CD4-positive, alpha-beta T cell treated with Interleukin-21 for 1 hour (primary cell): ENCODE data around the gene FKBP5.
A peak's percentile ranks its signal among the peaks of the same experiment; 100 is the strongest.
"Not testable (repeated sequence)": the region's sequence is repeated elsewhere in the genome, so short reads cannot be mapped to it uniquely, and the experiment has no call there.

ENCODE experiments used
- DNase-seq: peaks from one replicate; pipeline ENCODE4 v3.0.0-alpha.2; 2020

FKBP5 gene

DNA sequence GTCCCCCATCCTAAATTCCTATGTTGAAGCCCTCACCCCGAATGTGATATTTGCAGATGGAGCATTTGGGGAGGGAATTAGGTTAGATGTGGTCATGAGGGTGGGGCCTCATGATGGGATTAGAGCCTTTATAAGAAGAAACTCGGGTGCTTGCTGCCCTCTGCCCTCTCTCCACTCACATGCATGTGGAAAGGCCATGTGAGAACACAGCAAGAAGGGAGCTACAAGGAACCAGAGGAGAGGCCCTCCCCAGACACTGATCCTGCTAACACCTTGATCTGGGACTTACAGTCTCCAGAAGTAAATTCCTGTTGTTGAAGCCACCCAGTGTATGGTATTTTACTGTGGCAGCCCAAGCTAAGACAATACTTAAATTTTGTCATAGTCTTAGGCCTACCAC, 106.4 kb downstream of the FKBP5 start:
- no peak for DNase-seq

DNA sequence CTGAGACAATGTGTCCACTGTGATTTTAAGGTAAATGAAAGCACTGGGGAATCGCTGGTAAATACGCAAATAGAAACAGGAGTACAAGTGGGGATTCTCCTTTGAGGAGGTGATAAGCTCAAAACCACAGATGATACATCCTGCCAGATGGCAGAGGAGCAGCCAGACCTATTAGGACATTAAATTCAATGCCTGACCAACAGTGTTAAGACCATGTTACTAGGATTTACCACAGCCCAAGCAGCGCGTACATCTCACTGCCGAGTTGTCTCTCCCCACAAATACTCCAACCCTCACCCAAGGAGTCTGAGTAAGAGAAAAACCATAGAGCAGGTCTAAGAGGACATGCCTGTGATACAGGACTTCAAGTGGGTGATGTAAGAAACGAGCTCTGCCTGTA, 107.1 kb downstream of the FKBP5 start:
- no peak for DNase-seq

DNA sequence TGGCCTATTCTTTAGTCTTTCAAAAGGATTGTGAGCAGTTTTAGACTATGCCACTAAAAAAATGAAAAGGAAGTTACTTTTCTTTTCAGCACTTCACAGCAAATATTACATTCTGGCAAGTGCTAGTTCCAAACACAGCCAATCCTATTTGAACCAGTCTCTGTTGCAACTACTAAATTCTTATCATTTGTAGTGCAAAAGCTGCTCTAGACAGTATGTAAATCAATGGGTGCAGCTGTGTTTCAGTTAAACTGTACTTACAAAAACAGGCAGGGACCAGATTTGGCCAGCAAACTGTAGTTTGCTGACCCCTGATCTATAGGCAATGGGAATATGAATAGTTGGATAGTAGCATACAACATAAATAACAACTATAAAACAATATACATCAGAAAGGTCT, 107.9 kb downstream of the FKBP5 start:
- no peak for DNase-seq

DNA sequence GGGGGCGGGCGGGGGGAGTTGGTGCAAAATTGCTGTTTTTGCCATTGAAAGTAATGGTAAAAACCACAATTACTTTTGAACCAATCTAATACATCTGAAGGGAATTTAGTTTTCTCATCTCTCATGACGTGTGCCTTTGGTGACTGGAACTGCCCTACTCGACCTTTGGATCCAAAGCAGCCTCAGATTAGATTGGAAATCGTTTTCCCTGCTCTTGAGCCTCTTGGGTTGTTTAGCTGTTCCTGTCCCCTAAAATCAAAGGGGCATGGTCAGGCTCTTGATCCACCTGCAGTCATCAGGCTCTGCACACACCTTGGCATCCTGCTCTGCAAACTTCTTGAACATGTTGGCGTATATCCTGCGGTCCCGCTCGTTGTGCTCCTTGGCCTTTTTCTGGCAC, 112.0 kb downstream of the FKBP5 start:
- DNase-seq = no peak

DNA sequence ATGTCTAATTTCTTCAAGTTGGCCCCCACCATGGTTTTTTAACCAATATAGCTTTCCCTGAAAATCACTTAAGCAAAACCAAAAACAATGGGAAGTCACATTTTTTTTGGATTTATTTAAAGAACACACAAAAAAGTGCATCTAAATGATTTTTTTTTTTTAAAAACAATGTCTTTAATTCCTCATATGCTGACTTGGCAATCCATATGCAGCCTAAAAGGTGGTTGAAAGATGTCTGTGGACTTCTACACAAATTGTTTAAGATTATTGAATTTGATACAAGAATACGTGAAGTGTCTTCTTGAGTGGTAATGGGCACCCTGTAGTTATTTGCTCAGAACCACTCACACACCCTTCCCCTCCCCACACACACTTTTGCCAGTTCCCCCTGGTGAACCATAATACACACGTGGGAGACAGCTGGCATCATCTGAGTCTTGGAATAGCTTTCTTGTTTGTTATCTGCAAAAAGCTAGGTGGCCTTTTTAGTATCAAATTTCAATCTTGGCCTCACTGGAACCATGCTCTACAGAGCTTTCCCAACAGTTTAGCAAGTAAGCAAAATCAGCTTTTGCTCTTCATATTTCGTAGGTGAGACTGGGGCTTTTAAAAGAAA, 115.1 kb downstream of the FKBP5 start:
- no peak for DNase-seq

DNA sequence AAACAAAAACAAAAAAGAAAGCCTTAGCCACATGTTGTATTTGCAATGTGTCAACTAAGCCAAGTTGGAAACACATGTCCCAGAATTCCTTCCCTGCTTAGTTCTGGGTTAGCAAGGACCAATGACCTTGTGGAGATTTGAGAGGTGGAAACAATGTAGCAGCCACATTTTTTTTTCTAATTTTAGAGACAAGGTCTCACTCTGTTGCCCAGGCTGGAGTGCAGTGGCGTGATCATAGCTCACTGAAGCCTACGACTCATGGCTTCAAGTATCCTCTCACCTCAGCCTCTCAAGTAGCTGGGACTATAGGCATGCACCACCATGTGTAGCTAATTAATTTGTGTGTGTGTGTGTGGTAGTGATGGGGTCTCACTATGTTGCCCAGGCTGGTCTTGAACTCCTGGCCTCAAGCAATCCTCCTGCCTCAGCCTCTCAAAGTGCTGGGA, 117.8 kb downstream of the FKBP5 start:
- not testable (repeated sequence) for DNase-seq

DNA sequence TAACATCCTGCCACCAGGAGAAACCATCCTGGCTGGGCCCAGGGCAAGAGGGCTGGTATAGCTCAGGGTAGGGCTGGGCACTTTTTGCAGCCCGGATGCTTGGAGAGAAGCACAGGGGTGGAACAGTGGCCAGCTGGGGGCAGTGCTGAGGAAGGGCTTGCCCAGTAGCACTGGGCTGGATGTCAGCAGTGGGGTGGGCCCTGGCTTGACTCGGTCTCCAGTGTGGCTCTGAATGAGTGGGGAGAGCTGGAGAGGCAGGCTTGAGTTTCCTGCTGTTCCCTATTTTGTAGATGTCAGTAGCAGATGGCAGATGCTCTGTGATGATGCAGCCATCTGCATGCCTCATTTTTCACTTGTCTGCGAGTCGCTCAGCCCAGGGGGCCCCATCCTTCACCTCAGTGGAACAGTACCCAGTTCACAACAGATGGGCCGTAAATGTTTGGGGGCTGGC, 119.7 kb downstream of the FKBP5 start:
- DNase-seq = peak; percentile 31

DNA sequence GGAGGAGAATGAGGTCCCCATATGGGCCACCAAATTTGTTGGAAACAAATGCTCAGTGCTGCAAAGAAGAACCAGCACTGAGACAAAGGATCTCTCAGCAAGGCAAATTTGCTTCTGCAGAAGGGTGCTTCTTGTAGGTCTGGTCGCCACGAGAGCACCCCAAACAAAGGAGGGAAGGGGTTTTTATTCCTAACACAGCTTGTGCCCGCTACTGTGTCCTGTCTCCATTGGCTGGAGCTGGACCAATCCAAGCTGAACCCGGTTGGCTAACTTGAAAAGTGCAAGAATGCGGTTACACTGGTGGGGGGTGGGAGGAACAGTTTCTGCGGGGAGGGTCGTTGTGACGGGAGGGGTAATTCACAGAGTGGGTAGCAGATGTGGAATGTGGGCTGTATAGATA, 121.9 kb downstream of the FKBP5 start:
- no peak for DNase-seq

DNA sequence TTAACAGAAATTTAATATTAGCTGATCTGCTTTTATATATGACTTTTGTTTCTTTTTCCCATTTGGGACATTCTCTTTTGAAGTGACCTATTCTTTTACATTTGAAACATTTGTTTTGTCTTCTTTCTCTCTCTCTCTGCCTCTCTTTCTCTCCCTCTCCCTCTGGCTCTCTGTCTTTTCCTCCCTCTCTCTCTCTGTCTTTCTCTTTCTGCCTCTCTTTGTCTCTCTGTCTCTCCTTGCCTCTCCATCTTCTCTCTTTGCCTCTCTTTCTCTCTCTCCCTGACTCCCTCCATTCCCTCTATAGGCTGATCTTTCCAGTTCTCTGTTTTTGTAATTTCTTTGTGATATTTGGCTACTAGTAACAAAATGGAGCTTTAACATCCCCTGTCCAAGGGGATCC, 124.0 kb downstream of the FKBP5 start:
- no peak for DNase-seq

DNA sequence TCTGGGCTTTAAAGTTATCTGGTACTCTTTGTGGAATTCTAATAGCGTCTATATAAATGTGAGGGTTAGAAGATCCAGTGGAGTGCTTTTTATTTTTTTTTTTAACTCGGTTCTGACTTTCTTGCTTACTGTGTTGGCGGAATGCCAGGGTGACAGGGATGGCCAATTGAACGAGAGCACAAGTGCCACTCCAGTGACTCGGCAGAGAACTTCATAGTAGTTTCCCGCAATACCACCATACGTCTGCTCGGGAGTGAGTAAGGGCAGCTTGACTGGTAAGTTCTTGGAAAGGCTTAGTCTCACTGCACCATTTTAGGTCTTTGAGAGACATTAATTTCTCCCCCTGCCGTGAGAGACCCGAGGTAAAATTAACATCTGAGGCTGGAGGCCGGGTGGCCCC, 126.7 kb downstream of the FKBP5 start:
- no peak for DNase-seq

DNA sequence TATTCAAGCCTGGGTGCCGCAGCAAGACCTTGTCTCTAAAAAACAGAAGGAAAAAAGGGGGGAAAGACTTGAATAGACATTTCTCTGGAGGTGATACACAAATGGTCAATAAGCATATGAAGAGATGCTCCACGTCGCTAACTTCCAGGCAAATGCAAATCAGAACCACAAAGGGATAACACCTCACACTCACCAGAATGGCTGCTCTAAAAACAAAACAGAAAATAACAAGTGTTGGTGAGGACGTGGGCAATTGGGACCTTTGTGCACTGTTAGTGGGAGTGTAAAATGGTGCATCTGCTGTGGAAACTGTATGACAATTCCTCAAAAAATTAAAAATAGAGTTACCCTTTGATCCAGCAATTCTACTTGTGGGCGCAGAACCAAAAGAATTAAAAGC, 127.6 kb downstream of the FKBP5 start:
- no peak for DNase-seq

DNA sequence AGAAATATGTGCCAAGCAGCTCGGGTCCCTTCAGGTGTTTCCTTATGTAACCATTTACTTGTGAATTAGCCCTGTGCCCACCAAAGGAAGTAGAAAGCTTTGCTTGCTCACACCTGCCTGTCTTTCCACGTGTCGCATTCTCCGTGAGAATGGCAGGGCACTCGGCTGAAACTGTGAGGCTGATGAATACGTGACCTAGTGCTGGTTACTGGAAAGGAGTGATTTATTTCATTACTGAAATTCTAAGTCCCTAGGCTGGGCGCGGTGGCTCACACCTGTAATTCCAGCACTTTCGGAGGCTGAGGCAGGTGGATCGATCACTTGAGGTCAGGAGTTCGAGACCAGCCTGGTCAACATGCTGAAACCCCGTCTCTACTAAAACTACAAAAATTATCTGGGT, 130.1 kb downstream of the FKBP5 start:
- DNase-seq = no peak

DNA sequence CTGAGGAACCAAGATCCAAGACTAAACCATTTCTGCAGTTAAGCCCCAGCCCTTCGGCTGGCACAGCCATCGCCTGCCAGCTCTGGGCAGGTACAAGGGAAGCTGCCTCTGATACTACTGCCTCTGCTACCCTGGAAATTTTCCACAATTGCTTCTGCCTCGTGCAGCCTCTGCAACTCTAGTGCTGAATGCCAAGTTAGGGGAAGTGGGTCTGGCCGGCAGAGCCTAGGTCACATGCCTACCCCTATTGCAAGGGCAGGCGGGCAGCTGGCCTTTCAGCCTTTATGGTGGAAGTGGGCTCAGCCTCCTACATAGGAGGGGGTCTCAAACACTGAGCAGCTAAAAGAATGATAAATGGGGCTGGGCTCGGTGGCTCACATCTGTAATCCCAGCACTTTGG, 131.5 kb downstream of the FKBP5 start:
- no peak for DNase-seq

DNA sequence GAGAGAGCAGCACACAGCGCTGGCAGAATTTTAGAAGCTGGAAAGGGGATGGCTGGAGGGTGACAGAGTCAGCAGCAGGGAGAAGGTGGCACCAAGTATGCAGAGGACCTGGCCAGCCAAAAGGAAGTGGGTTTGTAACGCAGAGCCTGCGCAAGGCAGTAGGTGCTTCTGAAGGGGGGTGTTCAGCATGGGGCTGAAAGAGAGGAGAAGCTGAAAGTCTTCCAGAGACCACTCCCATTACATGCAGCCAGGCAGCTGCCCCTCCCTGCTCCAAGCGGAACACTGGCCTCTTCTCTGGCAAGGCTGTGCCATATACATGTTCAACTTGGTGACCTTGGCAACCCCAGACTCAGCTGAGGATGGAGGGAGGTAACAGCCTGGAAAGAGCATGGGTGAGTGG, 133.9 kb downstream of the FKBP5 start:
- DNase-seq = no peak

DNA sequence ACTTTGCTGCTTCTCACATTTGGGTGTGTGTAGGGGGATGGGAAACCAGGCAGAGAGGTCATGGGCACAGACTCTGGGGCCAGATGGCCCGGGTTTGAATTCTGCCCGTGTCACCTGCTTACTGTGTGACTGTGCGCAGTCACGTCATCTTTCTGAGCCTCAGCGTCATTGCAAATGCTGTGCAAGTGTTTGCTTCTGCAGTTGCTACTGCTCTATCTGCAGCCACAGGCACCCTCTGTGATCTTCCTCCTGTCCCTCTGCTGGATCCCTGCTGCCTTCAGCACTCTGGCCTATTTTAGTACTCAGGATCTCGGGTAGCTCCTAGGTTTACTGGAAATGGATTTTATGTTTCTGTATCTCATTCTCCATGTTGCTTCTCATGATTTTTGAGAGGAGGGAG, 135.4 kb downstream of the FKBP5 start:
- no peak for DNase-seq

DNA sequence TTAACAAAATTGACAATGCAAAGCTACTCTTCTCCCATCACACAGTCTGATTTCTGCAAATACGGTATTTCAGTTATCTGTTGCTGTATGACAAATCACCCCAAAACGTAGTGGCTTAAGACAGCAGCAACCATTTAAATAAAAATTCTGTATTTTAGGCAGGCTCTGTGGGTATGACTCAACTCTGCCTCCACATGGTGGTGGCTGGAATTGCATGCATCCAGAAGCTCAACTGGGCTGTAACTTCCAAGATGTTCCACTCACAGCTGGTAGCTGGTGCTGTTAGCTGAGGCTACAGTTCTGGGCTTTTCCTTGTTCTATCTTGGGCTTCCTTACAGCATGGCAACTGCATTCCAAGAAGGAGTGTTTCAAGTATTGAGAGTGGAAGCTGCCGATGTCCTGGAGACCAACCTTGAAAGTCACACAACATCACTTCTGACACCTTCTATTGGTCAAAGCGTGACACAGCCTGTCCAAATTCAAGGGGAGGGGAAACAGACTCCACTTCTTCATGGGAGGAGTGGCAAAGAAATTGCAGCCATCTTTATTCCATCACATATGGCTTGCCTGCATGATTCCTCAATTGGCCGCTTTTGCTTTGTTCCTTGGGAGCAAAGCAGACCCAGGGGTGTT, 136.3 kb downstream of the FKBP5 start:
- DNase-seq = peak; percentile 72

DNA sequence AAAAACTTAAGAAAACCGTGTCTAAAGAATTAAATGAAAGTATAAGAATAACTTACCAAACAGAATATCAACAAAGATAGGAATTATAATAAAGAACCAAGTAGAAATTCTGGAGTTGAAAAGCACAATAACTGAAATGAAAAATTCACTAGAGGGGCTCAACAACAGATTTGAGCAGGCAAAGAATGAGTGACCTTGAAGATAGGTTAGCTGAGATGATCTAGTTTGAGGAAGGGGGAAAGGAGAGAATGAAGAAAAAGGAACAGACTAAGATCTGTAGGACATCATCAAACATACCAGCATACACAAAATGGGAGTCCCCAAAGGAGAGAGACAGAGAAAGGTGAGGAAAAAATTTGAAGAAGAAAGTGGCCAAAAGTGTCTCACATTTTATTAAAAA, 138.3 kb downstream of the FKBP5 start:
- DNase-seq = no peak

DNA sequence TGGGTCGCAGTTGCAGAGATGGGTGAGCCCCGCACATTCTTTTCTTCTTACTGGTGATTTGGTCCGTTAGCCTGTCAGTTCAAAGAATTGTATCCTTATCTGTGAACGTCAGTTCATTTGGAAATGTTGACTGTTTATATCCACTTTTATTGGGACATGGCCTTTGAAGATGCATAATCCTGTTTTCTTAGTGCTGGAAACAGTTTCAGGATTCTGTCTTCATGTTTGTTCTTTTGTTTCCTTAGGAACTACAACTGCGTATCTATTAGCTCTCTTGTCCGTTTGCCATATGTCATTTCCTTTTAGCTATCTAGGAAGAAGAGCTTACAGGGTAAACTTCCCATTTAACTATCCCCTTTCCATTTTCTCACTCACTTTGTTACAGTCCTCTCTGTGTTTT, 141.0 kb downstream of the FKBP5 start:
- no peak for DNase-seq

DNA sequence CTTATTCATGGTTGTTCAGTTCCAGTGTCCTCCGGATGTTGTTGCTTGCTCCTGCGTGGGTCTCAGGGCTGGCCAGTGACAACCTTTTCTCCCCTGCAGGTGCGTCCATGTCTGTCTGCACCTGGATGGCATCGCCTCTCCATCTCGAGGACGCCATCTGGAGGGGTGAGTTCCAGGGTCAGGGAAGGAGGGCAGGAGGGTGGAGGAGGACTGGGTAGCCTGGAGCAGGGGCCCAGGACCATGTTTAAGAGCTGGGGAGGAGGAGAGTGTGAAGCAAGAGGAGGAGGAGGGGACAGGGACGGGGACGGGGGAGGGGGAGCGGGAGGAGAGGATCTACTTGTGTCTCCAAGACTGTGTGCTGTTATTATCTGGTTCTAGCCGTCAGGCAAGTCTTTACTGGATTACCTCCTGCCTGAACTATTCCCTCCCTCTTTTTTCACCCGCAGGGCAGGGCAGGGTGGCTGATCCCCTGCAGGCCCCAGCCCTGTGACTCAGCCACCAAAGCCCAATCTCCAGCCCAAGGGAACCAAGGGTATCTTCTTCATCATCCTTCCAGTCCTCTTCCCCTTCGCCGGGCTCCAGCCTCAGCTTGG, 143.8 kb downstream of the FKBP5 start:
- DNase-seq = no peak

DNA sequence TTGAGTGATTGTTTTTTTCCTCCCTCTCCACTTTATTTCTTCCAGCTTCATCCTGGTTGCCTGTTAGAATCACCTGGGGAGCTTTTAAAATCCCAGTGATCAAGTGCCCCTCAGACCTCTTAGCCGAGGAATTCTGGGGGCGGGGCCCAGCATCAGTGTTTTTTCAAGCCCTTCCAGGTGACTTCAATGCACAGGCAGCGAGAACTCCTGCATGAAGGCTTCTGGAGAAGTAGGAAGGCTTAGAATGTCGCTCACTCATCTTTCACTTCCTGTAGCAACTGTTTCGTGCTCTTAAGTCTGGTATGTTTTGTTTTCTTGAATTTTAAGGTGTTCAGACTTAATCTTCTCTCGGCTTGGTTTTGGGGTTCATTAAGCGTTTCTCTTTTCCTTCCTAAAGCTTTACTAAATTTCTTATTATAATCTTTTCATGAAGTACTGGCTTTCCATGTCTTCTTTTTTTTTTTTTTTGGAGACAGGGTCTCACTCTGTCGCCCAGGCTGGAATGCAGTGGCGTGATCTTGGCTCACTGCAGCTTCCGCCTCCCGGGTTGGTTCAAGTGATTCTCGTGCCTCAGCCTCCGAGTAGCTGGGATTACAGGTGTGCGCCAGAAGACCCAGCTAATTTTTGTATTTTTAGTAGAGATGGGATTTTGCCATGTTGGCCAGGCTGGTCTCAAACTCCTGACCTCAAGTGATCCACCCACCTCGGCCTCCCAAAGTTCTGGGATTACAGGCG, 145.1 kb downstream of the FKBP5 start:
- no peak for DNase-seq

DNA sequence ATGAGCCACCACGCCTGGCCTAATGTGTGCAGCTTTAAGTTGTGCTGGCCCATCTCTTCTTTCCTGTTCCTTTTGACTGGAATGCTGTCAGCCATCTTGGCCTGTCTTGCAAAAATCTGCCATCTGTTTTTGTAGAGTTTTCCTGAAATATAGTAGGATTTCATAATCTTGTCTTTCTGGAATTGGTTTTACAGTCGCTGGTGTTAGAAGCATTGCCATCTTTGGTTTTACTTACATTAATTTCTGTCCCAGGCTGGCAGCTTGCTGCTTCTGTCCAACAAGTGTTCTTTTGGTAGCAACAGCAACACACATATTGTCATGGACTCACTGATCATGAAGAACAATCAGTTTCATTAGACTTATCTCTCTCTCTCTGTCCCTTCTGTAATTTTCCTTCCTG, 146.9 kb downstream of the FKBP5 start:
- no peak for DNase-seq

DNA sequence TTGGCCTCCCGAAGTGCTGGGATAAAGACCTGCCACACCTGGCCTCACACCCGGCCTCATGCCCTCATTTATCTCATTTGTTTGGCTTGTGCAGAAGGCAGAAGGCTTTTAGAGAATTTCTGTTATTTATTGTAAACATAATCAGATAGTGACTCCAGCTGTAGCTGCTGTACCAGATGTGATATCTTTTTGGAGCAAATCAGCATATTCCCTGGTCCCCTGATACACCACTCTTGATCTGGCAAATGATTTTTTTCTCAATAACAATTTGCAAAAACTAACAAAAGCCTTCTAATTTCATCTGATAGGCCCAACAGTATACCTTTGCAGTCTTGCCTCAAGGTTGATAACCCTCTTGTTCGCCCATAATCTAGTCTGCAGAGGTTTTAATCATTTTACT, 149.5 kb downstream of the FKBP5 start:
- no peak for DNase-seq

DNA sequence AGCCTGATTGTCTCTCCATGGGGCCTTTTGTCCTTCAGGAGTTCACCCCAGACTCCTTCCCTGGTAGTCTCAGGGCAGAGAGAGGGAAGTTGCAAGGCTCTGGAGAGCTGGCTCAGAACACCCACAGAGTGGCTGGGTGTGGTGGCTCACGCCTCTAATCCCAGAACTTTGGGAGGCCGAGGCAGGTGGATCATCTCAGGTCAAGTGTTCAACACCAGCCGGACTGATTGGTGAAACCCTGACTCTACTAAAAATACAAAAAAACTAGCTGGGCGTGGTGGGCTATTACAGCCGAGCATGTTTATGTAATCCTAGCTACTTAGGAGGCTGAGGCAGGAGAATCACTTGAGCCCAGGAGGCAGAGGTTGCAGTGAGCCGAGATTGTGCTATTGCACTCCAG, 152.9 kb downstream of the FKBP5 start:
- DNase-seq = not testable (repeated sequence)
